ENCODE data around the gene TSEN2. TPM values are rescaled to one million over a fixed set of nuclear protein-coding genes. Genes with fewer than 3 reads are reported as not detected.

Gene TSEN2
- total RNA-seq, 1 experiment from 2014 or later = 22.0 TPM

DNA sequence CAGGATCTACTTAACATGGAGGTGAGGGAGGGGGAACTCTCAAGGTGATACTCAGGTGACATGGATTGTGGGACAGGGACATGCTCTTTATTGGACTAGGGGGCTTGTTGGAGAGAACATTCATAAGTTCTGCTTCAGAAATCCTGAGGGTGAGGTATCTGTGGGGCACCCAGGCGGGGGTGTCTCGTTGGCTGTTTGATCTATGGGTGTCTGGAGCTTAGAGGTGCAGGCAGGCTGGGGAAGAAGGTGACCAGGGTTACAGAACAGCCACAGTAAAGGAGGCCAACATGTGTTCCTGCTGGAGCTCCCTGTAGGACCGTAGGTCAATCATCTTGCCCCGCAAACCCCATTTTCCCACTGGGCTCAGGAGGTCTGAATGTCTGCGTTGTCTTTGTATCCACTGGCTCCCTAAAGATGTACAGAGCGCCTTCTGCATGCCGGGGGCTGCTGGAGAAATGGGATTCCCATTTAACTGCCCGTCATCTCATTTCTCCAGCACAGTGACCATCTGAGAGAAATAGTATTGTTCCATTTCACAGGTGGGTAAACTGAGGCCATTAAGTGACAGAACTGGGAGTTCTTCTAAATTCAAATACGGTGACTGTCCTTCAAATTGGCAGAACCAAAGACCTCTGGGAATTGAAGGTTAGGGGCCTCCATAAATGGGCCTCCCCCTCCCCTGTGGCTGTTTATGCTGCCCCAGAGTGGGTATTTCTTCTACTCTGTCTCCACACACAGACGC is 40.3 kb upstream of the TSEN2 start:
- Histone ChIP-seq H3K9me3 (ENCODE audit: control insufficient read depth, insufficient read depth, low read depth, low read length) (no peaks in the 10 kb centered on the region), H3K27ac (ENCODE audit: low read length) (peak overlapping the region; percentile 98), H3K36me3 (ENCODE audit: control insufficient read depth, insufficient read depth, low read length) (no peaks in the 10 kb centered on the region), H3K4me3 (ENCODE audit: low read depth in 2 of 2, low read length in 2 of 2) (no peak overlapping the region), H3K4me1 (ENCODE audit: control insufficient read depth, insufficient read depth, low read length) (peaks cover 29% of the 10 kb centered on the region), H3K27me3 (ENCODE audit: control insufficient read depth, insufficient read depth, low read length) (no peaks in the 10 kb centered on the region)
- TF ChIP-seq TCF7L2 (IDR thresholded peaks at IDR 0.05; ENCODE audit: low read depth, low read length) (no peak), SIN3A (IDR thresholded peaks at IDR 0.05; ENCODE audit: borderline replicate concordance, insufficient read depth, low read depth, low read length) (no peak)
- ChIA-PET POLR2A (no interaction called here), CTCF (no interaction called here)
- BruUV-seq (replicated peaks) = no TSS peak
- in situ Hi-C loops (cut with HindIII; ENCODE audit: low pct_unique_long_range_greater_than_20kb, low sequenced_read_pairs) = no loop called here
- intact Hi-C loops (cut with micrococcal nuclease; ENCODE audit: unreplicated experiment) = loop anchor here (2.0 kb wide), 1 partner anchor 35 kb away; no protein-coding TSS in a partner anchor
- DNase-seq (ENCODE audit: low read depth, low spot score) (no peak), ATAC-seq (no peak)

DNA sequence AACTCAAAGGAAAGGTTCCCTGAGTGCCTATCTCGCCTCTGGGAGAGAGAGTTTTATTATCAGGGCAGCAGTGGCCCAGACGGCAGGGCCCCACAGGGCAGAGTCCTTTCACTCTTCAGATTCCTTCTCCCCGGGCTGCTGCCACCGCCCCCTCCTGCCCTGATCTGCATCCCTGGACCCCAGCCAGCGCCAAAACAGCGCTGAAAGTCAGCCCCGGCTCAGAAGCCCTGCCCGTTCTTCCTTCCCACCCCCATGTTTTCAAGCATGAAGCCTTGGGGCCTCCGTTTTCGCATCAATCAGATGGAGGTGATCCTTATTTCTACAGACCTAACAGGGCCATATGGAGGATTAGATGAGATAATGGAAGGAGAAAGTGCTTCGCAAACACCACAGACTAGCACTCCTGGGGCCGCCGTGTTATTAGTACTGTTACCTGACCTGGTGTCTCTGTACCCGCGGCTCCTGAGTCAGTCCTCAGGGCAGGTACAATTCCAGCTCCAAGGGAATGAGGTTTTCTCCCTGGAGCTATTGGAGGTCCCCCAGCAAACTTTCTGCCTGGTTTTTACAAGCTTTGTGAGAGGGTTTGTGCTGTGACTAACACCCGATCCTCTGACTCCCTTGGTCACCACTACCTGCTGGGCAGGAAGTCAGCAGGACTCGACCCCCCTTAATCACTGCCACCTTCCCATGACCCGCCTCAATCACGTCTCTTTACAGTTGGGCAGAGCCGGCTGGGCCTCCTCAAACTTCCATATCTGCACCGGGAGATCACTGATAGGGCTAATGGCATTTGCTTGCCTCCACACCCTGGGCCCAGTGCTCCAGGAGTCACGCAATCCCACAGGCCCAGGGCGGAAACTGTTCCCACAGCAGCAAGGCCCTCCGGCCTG is 39.5 kb upstream of the TSEN2 start:
- TF ChIP-seq POLR2AphosphoS5 (IDR thresholded peaks at IDR 0.05; ENCODE audit: low read depth, low read length) = 0 out of 2 replicates have a peak, but pooled peaks have one; percentile 72
- TF ChIP-seq SIN3A (IDR thresholded peaks at IDR 0.05; ENCODE audit: borderline replicate concordance, insufficient read depth, low read depth, low read length) = no peak
- peak; percentile 86 for TF ChIP-seq TCF7L2 (IDR thresholded peaks at IDR 0.05; ENCODE audit: low read depth, low read length)
- TF ChIP-seq, protein P1, sequence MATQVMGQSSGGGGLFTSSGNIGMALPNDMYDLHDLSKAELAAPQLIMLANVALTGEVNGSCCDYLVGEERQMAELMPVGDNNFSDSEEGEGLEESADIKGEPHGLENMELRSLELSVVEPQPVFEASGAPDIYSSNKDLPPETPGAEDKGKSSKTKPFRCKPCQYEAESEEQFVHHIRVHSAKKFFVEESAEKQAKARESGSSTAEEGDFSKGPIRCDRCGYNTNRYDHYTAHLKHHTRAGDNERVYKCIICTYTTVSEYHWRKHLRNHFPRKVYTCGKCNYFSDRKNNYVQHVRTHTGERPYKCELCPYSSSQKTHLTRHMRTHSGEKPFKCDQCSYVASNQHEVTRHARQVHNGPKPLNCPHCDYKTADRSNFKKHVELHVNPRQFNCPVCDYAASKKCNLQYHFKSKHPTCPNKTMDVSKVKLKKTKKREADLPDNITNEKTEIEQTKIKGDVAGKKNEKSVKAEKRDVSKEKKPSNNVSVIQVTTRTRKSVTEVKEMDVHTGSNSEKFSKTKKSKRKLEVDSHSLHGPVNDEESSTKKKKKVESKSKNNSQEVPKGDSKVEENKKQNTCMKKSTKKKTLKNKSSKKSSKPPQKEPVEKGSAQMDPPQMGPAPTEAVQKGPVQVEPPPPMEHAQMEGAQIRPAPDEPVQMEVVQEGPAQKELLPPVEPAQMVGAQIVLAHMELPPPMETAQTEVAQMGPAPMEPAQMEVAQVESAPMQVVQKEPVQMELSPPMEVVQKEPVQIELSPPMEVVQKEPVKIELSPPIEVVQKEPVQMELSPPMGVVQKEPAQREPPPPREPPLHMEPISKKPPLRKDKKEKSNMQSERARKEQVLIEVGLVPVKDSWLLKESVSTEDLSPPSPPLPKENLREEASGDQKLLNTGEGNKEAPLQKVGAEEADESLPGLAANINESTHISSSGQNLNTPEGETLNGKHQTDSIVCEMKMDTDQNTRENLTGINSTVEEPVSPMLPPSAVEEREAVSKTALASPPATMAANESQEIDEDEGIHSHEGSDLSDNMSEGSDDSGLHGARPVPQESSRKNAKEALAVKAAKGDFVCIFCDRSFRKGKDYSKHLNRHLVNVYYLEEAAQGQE (IDR thresholded peaks at IDR 0.05; ENCODE audit: insufficient read depth in 1 of 2, low read depth in 2 of 2, low read length in 1 of 2) = no peak
- TF ChIP-seq, protein P2, sequence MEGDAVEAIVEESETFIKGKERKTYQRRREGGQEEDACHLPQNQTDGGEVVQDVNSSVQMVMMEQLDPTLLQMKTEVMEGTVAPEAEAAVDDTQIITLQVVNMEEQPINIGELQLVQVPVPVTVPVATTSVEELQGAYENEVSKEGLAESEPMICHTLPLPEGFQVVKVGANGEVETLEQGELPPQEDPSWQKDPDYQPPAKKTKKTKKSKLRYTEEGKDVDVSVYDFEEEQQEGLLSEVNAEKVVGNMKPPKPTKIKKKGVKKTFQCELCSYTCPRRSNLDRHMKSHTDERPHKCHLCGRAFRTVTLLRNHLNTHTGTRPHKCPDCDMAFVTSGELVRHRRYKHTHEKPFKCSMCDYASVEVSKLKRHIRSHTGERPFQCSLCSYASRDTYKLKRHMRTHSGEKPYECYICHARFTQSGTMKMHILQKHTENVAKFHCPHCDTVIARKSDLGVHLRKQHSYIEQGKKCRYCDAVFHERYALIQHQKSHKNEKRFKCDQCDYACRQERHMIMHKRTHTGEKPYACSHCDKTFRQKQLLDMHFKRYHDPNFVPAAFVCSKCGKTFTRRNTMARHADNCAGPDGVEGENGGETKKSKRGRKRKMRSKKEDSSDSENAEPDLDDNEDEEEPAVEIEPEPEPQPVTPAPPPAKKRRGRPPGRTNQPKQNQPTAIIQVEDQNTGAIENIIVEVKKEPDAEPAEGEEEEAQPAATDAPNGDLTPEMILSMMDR (IDR thresholded peaks at IDR 0.05) = no peak
- CTCF ChIA-PET = no interaction called here
- peak overlapping the region; percentile 98 for H3K27ac ChIP-seq (ENCODE audit: low read length)
- in situ Hi-C loops (cut with HindIII; ENCODE audit: low pct_unique_long_range_greater_than_20kb, low sequenced_read_pairs) = no loop called here
- peaks cover 29% of the 10 kb centered on the region for H3K4me1 ChIP-seq (ENCODE audit: control insufficient read depth, insufficient read depth, low read length)
- intact Hi-C loops (cut with micrococcal nuclease; ENCODE audit: unreplicated experiment) = loop anchor here (2.0 kb wide), 1 partner anchor 34 kb away; no protein-coding TSS in a partner anchor
- no peaks in the 10 kb centered on the region for H3K27me3 ChIP-seq (ENCODE audit: control insufficient read depth, insufficient read depth, low read length)
- POLR2A ChIA-PET = interaction anchor here (0.6 to 0.9 kb wide), 2 partner anchors 27 to 48 kb away, joined by 3 read pairs; no protein-coding TSS in a partner anchor
- DNase-seq (ENCODE audit: low read depth, low spot score) = peak; percentile 12
- H3K4me3 ChIP-seq (ENCODE audit: low read depth in 2 of 2, low read length in 2 of 2) = 0 out of 4 replicates have a peak overlapping the region, but pooled peaks of 1 of the 2 experiments have one; percentile 8
- ATAC-seq = peak; percentile 91
- no peaks in the 10 kb centered on the region for H3K36me3 ChIP-seq (ENCODE audit: control insufficient read depth, insufficient read depth, low read length)
- BruUV-seq (replicated peaks) = no TSS peak
- no peaks in the 10 kb centered on the region for H3K9me3 ChIP-seq (ENCODE audit: control insufficient read depth, insufficient read depth, low read depth, low read length)
